Fibroblast of lung (primary cell): ENCODE measurements around the gene NEDD4L. TPM values are rescaled to one million over a fixed set of nuclear protein-coding genes. Genes with fewer than 3 reads are reported as not detected.

Source experiments
- DNase-seq, 2 donors: peaks; one replicate each; pipeline versions ENCODE4 v3.0.0 to v3.0.0-alpha.2; 2010; ENCODE audit warnings: low read depth in 2 of 2
- H2AFZ ChIP-seq: 2 replicates; pipeline ENCODE4 v1.5.1; 2012; ENCODE audit warnings: low read length, control low read depth, inconsistent platforms
- H3K27ac ChIP-seq: 2 replicates; pipeline ENCODE4 v1.5.1; 2011; ENCODE audit warnings: low read length, control low read depth; ENCODE audit not compliant: insufficient read depth
- H3K27me3 ChIP-seq: 2 replicates; pipeline ENCODE4 v1.5.1; 2011; ENCODE audit warnings: mild to moderate bottlenecking, low read length; ENCODE audit not compliant: control insufficient read depth, insufficient read depth
- H3K36me3 ChIP-seq: 2 replicates; pipeline ENCODE4 v1.5.1; 2011; ENCODE audit warnings: low read length; ENCODE audit not compliant: control insufficient read depth, insufficient read depth
- H3K4me1 ChIP-seq: 2 replicates; pipeline ENCODE4 v1.5.1; 2011; ENCODE audit warnings: low read length; ENCODE audit not compliant: control insufficient read depth, insufficient read depth; ENCODE audit errors: extremely low read depth
- H3K4me2 ChIP-seq: 2 replicates; pipeline ENCODE4 v1.5.1; 2011; ENCODE audit warnings: low read length, control low read depth; ENCODE audit not compliant: insufficient read depth; ENCODE audit errors: extremely low read depth
- H3K4me3 ChIP-seq, 4 experiments: fragments of 200-600 bp in 1 of 4; sonication (generic) in 1 of 4; replicated peaks in 1 of 4; 2 replicates each; pipeline ENCODE4 v1.5.1; 2011 to 2016; ENCODE audit warnings: low read length in 4 of 4, low read depth in 3 of 4, mild to moderate bottlenecking in 3 of 4, control low read depth in 2 of 4, inconsistent platforms in 1 of 4, mixed read lengths in 1 of 4; ENCODE audit not compliant: insufficient read depth in 1 of 4; ENCODE audit errors: control extremely low read depth in 1 of 4
- H3K79me2 ChIP-seq: 2 replicates; pipeline ENCODE4 v1.5.1; 2012; ENCODE audit warnings: mild to moderate bottlenecking, low read length, inconsistent platforms; ENCODE audit not compliant: control insufficient read depth, insufficient read depth
- H3K9ac ChIP-seq: 2 replicates; pipeline ENCODE4 v1.5.1; 2011; ENCODE audit warnings: mild to moderate bottlenecking, low read length, control low read depth; ENCODE audit not compliant: insufficient read depth
- H3K9me3 ChIP-seq: 2 replicates; pipeline ENCODE4 v1.5.1; 2012; ENCODE audit warnings: low read depth, low read length; ENCODE audit not compliant: control insufficient read depth, insufficient read depth
- H4K20me1 ChIP-seq: 2 replicates; pipeline ENCODE4 v1.5.1; 2011; ENCODE audit warnings: low read length; ENCODE audit not compliant: control insufficient read depth, insufficient read depth; ENCODE audit errors: extremely low read depth
- EZH2 ChIP-seq: IDR thresholded peaks from 2 replicates; pipeline ENCODE4 v1.5.1; 2012; ENCODE audit warnings: low read length, control low read depth, mild to moderate bottlenecking; ENCODE audit errors: missing control alignments
- polyA plus RNA-seq, 2 donors: library from polyadenylated mRNA; depleted of rRNA in 1 of 2; stranded (reverse) in 1 of 2; unstranded in 1 of 2; fragments of >200 nt; gene quantifications; 2 replicates each; pipeline ENCODE4 v1.2.1, GENCODE V29; 2011 to 2012; ENCODE audit warnings: missing spikeins in 1 of 2
- total RNA-seq: library from RNA; depleted of rRNA; stranded (reverse); fragments of >200 nt; gene quantifications from 2 replicates; pipeline ENCODE4 v1.2.1, GENCODE V29; 2014
- TF ChIP-seq, protein P1 (sequence below), 2 donors: IDR thresholded peaks in 1 of 2; conservative IDR thresholded peaks in 1 of 2; 1 replicate in 1 of 2; 2 replicates in 1 of 2; pipeline ENCODE4 v1.5.1; 2011 to 2012; ENCODE audit warnings: low read length in 2 of 2, control low read depth in 1 of 2, inconsistent platforms in 1 of 2, low read depth in 1 of 2, mild to moderate bottlenecking in 1 of 2

NEDD4L gene
- total and polyA plus RNA-seq, 2 donors (not counting 1 experiment from before 2014, with no cell fraction given): 5.5 to 18.7 TPM

DNA sequence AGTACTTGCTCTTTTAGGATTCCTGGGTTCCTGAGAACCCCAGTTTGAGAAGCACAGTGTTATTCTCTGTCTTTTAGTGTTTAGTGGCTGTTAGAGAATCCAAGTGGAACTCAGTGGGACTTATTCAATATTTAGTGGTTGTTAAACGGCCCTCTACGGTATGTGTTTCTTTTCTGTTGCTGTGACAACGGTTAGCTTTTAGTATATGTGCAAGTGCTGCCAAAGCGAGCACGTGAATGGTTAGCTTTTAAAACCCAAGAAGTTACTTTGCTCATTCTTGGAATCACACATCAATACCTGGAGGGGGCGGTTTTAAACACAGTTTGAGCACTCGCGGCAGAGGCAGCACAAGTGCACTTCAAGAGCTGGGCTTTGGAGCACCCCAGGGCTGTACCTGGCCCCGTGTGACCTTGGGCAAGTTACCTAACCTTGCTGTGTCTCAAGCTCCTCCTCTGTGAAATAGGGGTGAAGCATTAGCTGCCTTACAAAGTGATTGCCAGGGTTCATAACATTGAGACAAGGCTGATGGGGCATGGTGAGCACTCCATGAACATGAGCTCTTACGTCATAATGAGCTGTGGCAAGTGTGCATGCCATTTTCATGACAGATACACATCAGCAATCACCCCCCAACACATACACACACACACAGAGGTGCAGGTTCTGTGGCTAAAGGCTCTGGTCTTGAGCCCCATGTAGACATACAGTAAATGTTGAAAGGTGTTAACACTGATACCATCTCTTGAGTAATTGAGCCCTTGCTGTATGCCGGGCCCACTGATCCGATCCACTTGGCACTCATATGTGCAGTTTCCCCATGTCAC is 350.8 kb downstream of the NEDD4L start:
- H3K9ac ChIP-seq: no peak overlapping the region
- H3K4me2 ChIP-seq: no peak overlapping the region
- H3K9me3 ChIP-seq: no peaks in the 10 kb centered on the region
- TF ChIP-seq EZH2: no peak
- TF ChIP-seq, protein P1, sequence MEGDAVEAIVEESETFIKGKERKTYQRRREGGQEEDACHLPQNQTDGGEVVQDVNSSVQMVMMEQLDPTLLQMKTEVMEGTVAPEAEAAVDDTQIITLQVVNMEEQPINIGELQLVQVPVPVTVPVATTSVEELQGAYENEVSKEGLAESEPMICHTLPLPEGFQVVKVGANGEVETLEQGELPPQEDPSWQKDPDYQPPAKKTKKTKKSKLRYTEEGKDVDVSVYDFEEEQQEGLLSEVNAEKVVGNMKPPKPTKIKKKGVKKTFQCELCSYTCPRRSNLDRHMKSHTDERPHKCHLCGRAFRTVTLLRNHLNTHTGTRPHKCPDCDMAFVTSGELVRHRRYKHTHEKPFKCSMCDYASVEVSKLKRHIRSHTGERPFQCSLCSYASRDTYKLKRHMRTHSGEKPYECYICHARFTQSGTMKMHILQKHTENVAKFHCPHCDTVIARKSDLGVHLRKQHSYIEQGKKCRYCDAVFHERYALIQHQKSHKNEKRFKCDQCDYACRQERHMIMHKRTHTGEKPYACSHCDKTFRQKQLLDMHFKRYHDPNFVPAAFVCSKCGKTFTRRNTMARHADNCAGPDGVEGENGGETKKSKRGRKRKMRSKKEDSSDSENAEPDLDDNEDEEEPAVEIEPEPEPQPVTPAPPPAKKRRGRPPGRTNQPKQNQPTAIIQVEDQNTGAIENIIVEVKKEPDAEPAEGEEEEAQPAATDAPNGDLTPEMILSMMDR (conservative IDR thresholded peaks at IDR 0.05 in 1 of 2, IDR thresholded peaks at IDR 0.05 in 1 of 2; ENCODE audit: low read depth in 1 of 2, low read length in 2 of 2): no peak
- H3K4me1 ChIP-seq: no peaks in the 10 kb centered on the region
- H3K27ac ChIP-seq: no peak overlapping the region
- no peak overlapping the region for H3K4me3 ChIP-seq
- H2AFZ ChIP-seq: no peak overlapping the region
- H3K36me3 ChIP-seq: no peaks in the 10 kb centered on the region
- H3K79me2 ChIP-seq: no peaks in the 10 kb centered on the region
- H3K27me3 ChIP-seq: no peaks in the 10 kb centered on the region
- peak; percentile 22 to 27 for DNase-seq
- no peaks in the 10 kb centered on the region for H4K20me1 ChIP-seq

DNA sequence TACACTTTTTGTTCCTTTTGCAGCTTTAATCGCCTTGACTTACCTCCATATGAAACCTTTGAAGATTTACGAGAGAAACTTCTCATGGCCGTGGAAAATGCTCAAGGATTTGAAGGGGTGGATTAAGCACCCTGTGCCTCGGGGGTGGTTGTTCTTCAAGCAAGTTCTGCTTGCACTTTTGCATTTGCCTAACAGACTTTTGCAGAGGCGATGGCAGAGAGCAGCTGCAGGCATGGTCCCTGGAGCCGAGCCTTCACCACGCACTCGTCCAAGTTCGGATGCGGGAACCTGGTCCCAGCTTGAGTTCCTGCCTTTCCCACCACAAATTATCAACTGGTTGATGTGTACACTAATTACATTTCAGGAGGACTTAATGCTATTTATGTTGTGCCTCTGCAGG is 352.1 kb downstream of the NEDD4L start:
- Histone ChIP-seq H3K27ac (no peak overlapping the region), H2AFZ (no peak overlapping the region), H3K36me3 (no peaks in the 10 kb centered on the region), H3K9ac (no peak overlapping the region), H4K20me1 (no peaks in the 10 kb centered on the region), H3K4me1 (no peaks in the 10 kb centered on the region), H3K4me3 (no peak overlapping the region), H3K9me3 (no peaks in the 10 kb centered on the region), H3K27me3 (no peaks in the 10 kb centered on the region), H3K4me2 (no peak overlapping the region), H3K79me2 (no peaks in the 10 kb centered on the region)
- TF ChIP-seq EZH2: no peak
- TF ChIP-seq, protein P1 (conservative IDR thresholded peaks at IDR 0.05 in 1 of 2, IDR thresholded peaks at IDR 0.05 in 1 of 2; ENCODE audit: low read depth in 1 of 2, low read length in 2 of 2): no peak
- no peak for DNase-seq

DNA sequence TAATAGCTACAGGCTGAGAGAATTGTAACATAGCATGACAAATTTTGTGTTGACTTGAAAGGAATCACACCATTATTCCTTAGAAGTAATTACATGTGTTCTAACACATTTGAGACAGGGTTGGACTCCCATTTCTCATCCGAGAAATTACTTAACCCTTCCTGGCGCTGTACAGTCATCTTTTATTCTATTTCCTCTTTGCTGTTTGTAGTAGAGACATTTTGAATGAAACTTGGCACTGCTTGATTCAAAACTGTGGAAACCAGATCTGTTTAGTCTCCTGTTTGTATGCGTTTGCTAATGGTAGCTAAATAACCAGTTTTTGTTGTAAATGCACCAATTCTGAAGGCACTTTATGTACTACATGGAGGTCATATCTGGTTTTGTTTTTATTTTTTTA is 352.9 kb downstream of the NEDD4L start:
- H4K20me1 ChIP-seq: no peaks in the 10 kb centered on the region
- H3K4me2 ChIP-seq: no peak overlapping the region
- no peaks in the 10 kb centered on the region for H3K4me1 ChIP-seq
- no peaks in the 10 kb centered on the region for H3K36me3 ChIP-seq
- H3K27ac ChIP-seq: no peak overlapping the region
- no peak for DNase-seq
- H3K27me3 ChIP-seq: no peaks in the 10 kb centered on the region
- no peaks in the 10 kb centered on the region for H3K79me2 ChIP-seq
- no peaks in the 10 kb centered on the region for H3K9me3 ChIP-seq
- H3K4me3 ChIP-seq: no peak overlapping the region
- no peak overlapping the region for H2AFZ ChIP-seq
- no peak overlapping the region for H3K9ac ChIP-seq
- TF ChIP-seq, protein P1 (conservative IDR thresholded peaks at IDR 0.05 in 1 of 2, IDR thresholded peaks at IDR 0.05 in 1 of 2; ENCODE audit: low read depth in 1 of 2, low read length in 2 of 2): no peak
- no peak for TF ChIP-seq EZH2
